Endothelial cell (in vitro differentiated cells): ENCODE data around the gene SCIN. TPM values are rescaled to one million over a fixed set of nuclear protein-coding genes. Genes with fewer than 3 reads are reported as not detected.

Experiments
- DNase-seq: peaks from one replicate; pipeline ENCODE4 v3.0.0; 2021; ENCODE audit warnings: low spot score
- H3K27ac Mint-ChIP-seq: one replicate; pipeline ENCODE4 v1.8.0; 2021; ENCODE audit warnings: mixed read lengths, inconsistent platforms; ENCODE audit not compliant: unreplicated experiment
- H3K27me3 Mint-ChIP-seq: one replicate; pipeline ENCODE4 v1.8.0; 2021; ENCODE audit warnings: mild to moderate bottlenecking, moderate library complexity, mixed read lengths, inconsistent platforms; ENCODE audit not compliant: unreplicated experiment
- H3K36me3 Mint-ChIP-seq: one replicate; pipeline ENCODE4 v1.8.0; 2021; ENCODE audit warnings: mild to moderate bottlenecking, low read depth, mixed read lengths, inconsistent platforms; ENCODE audit not compliant: unreplicated experiment
- H3K4me1 Mint-ChIP-seq: one replicate; pipeline ENCODE4 v1.8.0; 2021; ENCODE audit warnings: mild to moderate bottlenecking, mixed read lengths, inconsistent platforms; ENCODE audit not compliant: unreplicated experiment
- H3K4me3 Mint-ChIP-seq: one replicate; pipeline ENCODE4 v1.8.0; 2021; ENCODE audit warnings: mild to moderate bottlenecking, mixed read lengths, inconsistent platforms; ENCODE audit not compliant: unreplicated experiment
- H3K9me3 Mint-ChIP-seq: one replicate; pipeline ENCODE4 v1.8.0; 2021; ENCODE audit warnings: mixed read lengths, inconsistent platforms; ENCODE audit not compliant: unreplicated experiment
- total RNA-seq: library from RNA; stranded (reverse); fragmentation: NEBNext Ultra II Directional; extraction: Animal tissue kit (Norgen Biotek cat#: 25700); gene quantifications from one replicate; pipeline ENCODE4 v1.2.1, GENCODE V29; 2021; ENCODE audit not compliant: unreplicated experiment
- TF ChIP-seq, protein P1 (sequence below): fragments of 200-600 bp; sonication (generic); IDR thresholded peaks from one replicate; pipeline ENCODE4 v1.5.0; 2021; ENCODE audit warnings: antibody characterized with exemption; ENCODE audit not compliant: unreplicated experiment

Gene SCIN
- total RNA-seq, 1 donor from 2014 or later, result 8.2 TPM

DNA sequence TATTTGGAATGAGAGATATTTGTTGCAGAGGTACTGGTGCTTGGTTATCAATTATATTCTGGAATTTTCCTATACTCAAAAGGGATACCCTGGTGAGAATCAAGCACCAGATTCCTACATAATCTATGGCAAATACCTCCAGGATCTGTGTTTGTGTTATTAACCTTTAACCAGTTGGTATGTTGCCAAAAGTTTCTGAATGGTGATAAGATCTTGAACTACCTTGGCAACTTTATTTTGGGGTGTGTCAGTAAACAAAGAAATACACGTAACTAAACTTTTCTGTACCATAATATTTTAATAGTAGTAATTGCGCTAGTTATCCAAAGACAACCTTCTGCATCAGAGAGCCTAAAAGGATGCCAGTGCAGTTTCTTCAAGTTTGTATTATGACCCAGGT, 13.4 kb downstream of the SCIN start:
- TF ChIP-seq, protein P1, sequence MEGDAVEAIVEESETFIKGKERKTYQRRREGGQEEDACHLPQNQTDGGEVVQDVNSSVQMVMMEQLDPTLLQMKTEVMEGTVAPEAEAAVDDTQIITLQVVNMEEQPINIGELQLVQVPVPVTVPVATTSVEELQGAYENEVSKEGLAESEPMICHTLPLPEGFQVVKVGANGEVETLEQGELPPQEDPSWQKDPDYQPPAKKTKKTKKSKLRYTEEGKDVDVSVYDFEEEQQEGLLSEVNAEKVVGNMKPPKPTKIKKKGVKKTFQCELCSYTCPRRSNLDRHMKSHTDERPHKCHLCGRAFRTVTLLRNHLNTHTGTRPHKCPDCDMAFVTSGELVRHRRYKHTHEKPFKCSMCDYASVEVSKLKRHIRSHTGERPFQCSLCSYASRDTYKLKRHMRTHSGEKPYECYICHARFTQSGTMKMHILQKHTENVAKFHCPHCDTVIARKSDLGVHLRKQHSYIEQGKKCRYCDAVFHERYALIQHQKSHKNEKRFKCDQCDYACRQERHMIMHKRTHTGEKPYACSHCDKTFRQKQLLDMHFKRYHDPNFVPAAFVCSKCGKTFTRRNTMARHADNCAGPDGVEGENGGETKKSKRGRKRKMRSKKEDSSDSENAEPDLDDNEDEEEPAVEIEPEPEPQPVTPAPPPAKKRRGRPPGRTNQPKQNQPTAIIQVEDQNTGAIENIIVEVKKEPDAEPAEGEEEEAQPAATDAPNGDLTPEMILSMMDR, result no peak
- no peak overlapping the region for H3K27ac Mint-ChIP-seq
- H3K36me3 Mint-ChIP-seq, result peaks cover 5% of the 10 kb centered on the region
- H3K4me3 Mint-ChIP-seq, result no peak overlapping the region
- peaks cover 5% of the 10 kb centered on the region for H3K9me3 Mint-ChIP-seq
- no peaks in the 10 kb centered on the region for H3K27me3 Mint-ChIP-seq
- peaks cover 4% of the 10 kb centered on the region for H3K4me1 Mint-ChIP-seq
- DNase-seq, result no peak

DNA sequence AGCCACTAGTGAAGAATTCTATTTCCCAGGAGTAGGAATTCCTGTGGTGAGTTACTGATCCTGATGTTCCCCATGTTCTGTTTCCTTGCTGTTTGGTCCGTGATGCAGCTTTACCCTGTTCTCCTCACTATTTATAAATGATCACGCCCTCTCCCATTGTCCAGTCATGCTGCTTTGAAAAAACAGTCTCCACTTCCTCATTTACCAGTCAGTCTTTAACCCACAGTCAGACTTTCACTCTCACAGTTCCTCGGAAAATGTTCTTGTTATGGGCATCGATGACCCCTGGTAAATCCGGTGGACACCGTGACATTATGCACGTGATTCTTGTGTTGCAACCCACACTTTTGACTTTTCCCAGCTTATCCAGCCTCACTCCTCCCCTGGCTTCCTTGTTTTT, 14.4 kb downstream of the SCIN start:
- Mint-ChIP-seq H3K4me3 (no peak overlapping the region), H3K4me1 (peaks cover 4% of the 10 kb centered on the region), H3K27me3 (no peaks in the 10 kb centered on the region), H3K36me3 (peaks cover 5% of the 10 kb centered on the region), H3K9me3 (peaks cover 5% of the 10 kb centered on the region), H3K27ac (no peak overlapping the region)
- TF ChIP-seq, protein P1, result no peak
- DNase-seq, result no peak

DNA sequence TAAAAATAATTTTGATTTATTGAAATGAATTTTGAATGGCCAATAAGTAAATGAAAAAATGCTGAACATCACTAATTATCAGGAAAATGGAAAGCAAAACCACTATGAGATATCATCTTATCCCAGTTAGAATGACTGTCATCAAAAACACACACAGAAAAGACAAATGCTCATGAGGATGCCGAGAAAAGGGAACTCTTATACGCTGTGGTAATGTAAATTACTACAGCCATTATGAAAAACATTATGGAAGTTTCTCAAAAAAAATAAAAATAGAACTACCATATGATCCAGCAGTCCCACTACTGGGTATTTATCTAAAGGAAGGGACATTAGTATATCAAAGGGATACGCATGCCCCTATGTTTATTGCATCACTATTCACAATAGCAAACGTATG, 15.8 kb downstream of the SCIN start:
- DNase-seq, result no peak
- Mint-ChIP-seq H3K27me3 (no peaks in the 10 kb centered on the region), H3K27ac (no peak overlapping the region), H3K36me3 (peaks cover 5% of the 10 kb centered on the region), H3K4me3 (no peak overlapping the region), H3K9me3 (peaks cover 5% of the 10 kb centered on the region), H3K4me1 (peaks cover 4% of the 10 kb centered on the region)
- TF ChIP-seq, protein P1, result no peak

DNA sequence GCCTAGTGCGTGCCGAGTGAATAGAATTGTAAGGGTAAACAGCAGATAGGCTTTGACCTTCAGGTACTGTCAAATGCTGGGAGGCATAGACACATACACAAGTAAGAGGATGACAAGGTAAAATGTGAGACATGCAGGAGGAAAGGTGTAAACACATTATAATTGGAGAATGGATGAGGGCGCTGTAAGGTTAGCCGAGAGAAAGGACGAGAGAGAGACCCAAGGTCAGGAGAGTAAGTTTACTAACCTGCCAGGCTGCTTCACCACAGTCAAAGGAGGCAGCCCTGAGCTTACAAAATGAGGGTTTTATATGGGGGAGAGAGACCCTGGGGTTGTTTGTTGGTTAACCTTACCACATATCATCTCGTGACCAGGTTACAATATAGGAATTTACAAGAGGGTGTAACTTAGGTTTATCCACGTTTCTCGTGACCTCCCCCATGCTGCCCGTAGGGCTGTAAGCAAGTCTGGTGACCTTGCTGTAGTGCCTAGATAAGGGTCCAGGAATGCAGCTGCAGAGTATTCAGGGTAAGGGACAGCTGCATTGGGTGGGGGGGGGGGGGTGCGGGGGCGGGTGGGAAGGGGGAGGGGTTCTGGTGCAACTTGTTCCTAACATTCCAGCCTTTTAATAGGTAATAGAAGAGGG, 17.9 kb downstream of the SCIN start:
- no peak overlapping the region for H3K27ac Mint-ChIP-seq
- peaks cover 5% of the 10 kb centered on the region for H3K9me3 Mint-ChIP-seq
- H3K27me3 Mint-ChIP-seq, result no peaks in the 10 kb centered on the region
- TF ChIP-seq, protein P1, result no peak
- H3K4me3 Mint-ChIP-seq, result no peak overlapping the region
- DNase-seq, result no peak
- H3K36me3 Mint-ChIP-seq, result peaks cover 5% of the 10 kb centered on the region
- H3K4me1 Mint-ChIP-seq, result peaks cover 4% of the 10 kb centered on the region

DNA sequence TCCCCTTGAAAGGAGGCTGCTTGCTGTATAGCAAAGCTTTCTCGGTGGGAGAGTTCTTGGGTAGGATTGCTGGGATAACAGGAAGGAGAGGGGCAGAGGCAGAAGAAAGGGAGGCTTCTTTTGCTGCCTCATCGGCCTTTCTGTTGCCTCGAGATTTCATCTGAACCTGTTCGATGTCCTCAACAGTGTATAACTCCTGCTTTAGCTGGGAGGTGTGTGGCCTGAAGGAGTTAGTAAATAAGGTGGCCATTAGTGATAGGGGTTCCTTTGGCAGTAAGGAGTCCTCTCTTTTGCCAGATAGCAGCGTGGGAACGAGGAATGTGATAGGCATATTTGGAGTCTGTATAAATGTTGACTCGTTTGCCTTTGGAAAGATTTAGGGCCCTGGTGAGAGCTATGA, 20.0 kb downstream of the SCIN start:
- Mint-ChIP-seq H3K4me1 (no peaks in the 10 kb centered on the region), H3K27me3 (peaks cover 3% of the 10 kb centered on the region)
- TF ChIP-seq, protein P1, result no peak

More for the DNA sequence above, 20.0 kb downstream of the SCIN start:
- H3K9me3 Mint-ChIP-seq, result peaks cover 13% of the 10 kb centered on the region
- no peak overlapping the region for H3K4me3 Mint-ChIP-seq
- H3K36me3 Mint-ChIP-seq, result peaks cover 14% of the 10 kb centered on the region
- no peak for DNase-seq
- no peak overlapping the region for H3K27ac Mint-ChIP-seq
